ENCODE measurements around the gene PMEL. TPM values are rescaled to one million over a fixed set of nuclear protein-coding genes. Genes with fewer than 3 reads are reported as not detected.

The PMEL gene
- total RNA-seq, 1 experiment from 2014 or later, result 1.2 TPM

- POLR2A ChIA-PET, result interaction anchor here (0.6 kb wide), 1 partner anchor 1916 kb away, joined by 7 read pairs; the partner anchor contains the start of gene CTDSP2
- TF ChIP-seq CTCF (IDR thresholded peaks at IDR 0.05) (peak; percentile 84), SIN3A (IDR thresholded peaks at IDR 0.05; ENCODE audit: borderline replicate concordance, insufficient read depth, low read depth, low read length) (no peak)
- Histone ChIP-seq H3K9me3 (ENCODE audit: control insufficient read depth, insufficient read depth, low read depth, low read length) (no peaks in the 10 kb centered on the region), H3K4me1 (ENCODE audit: control insufficient read depth, insufficient read depth, low read length) (peaks cover 33% of the 10 kb centered on the region), H3K4me3 (ENCODE audit: low read depth in 2 of 2, low read length in 2 of 2) (peak within 1 kb of the TSS; percentile 46 to 69), H3K36me3 (ENCODE audit: control insufficient read depth, insufficient read depth, low read length) (no peaks in the 10 kb centered on the region; the same call in 1 of the 2 replicates), H3K27me3 (ENCODE audit: control insufficient read depth, insufficient read depth, low read length) (peaks cover 14% of the 10 kb centered on the region; the same call in 1 of the 2 replicates), H3K27ac (ENCODE audit: low read length) (peak within 1 kb of the TSS; percentile 69)
- DNase-seq (ENCODE audit: low read depth, low spot score) (peak; percentile 67), ATAC-seq (peak; percentile 53)
- CTCF ChIA-PET, result interaction anchor here (0.5 to 2.1 kb wide), 8 partner anchors 9 to 104 kb away, joined by 3 to 22 read pairs (median 4); partner anchors contain the start of genes DNAJC14 and RAB5B
- in situ Hi-C loops (cut with HindIII; ENCODE audit: low pct_unique_long_range_greater_than_20kb, low sequenced_read_pairs) (no loop called here), intact Hi-C loops (cut with micrococcal nuclease; ENCODE audit: unreplicated experiment) (no loop called here)
- BruUV-seq (replicated peaks), result no TSS peak
These were observed 35.0 kb downstream of the PMEL start, which contains the start of gene DGKA for GRCh38 chr12:55930771-55931316. Gene DGKA, plus strand, starts transcription at chr12:55931162. Its CDS starts 5,342 bp downstream, at chr12:55936504.

GRCh38 chr12:55929306-55929791, 36.5 kb downstream of the PMEL start:
- no peaks in the 10 kb centered on the region for H3K9me3 ChIP-seq (ENCODE audit: control insufficient read depth, insufficient read depth, low read depth, low read length)
- peaks cover 39% of the 10 kb centered on the region for H3K4me1 ChIP-seq (ENCODE audit: control insufficient read depth, insufficient read depth, low read length)
- ATAC-seq (no peak), DNase-seq (ENCODE audit: low read depth, low spot score) (no peak)
- intact Hi-C loops (cut with micrococcal nuclease; ENCODE audit: unreplicated experiment) (loop anchor here (5.0 kb wide), 1 partner anchor 202 kb away; the partner anchor contains the start of gene CD63), in situ Hi-C loops (cut with HindIII; ENCODE audit: low pct_unique_long_range_greater_than_20kb, low sequenced_read_pairs) (no loop called here)
- POLR2A ChIA-PET, result interaction anchor here (0.5 kb wide), 1 partner anchor 19 kb away, joined by 4 read pairs; no protein-coding TSS in a partner anchor
- H3K27ac ChIP-seq (ENCODE audit: low read length), result peak overlapping the region; percentile 66
- no peak overlapping the region for H3K4me3 ChIP-seq (ENCODE audit: low read depth in 2 of 2, low read length in 2 of 2)
- TF ChIP-seq POLR2AphosphoS5 (IDR thresholded peaks at IDR 0.05; ENCODE audit: low read depth, low read length) (no peak), CTCF (IDR thresholded peaks at IDR 0.05) (no peak), SIN3A (IDR thresholded peaks at IDR 0.05; ENCODE audit: borderline replicate concordance, insufficient read depth, low read depth, low read length) (no peak), TCF7L2 (IDR thresholded peaks at IDR 0.05; ENCODE audit: low read depth, low read length) (no peak), REST (IDR thresholded peaks at IDR 0.05; ENCODE audit: insufficient read depth in 1 of 2, low read depth in 2 of 2, low read length in 1 of 2) (no peak)
- CTCF ChIA-PET, result interaction anchor here (0.6 kb wide), 1 partner anchor 43 kb away, joined by 3 read pairs; no protein-coding TSS in a partner anchor
- no TSS peak for BruUV-seq (replicated peaks)
- H3K27me3 ChIP-seq (ENCODE audit: control insufficient read depth, insufficient read depth, low read length), result peaks cover 14% of the 10 kb centered on the region; the same call in 1 of the 2 replicates
- H3K36me3 ChIP-seq (ENCODE audit: control insufficient read depth, insufficient read depth, low read length), result peaks cover 4% of the 10 kb centered on the region; the same call in 1 of the 2 replicates
